Heart left ventricle (tissue), 16 donors: ENCODE results near the gene CYREN. TPM values are rescaled to one million over a fixed set of nuclear protein-coding genes. Genes with fewer than 3 reads are reported as not detected.
A peak's percentile ranks its signal among the peaks of the same experiment; 100 is the strongest.

Experiments
- ATAC-seq, 4 donors: fragments of 200-7000 bp; cut with Tn5 transposase; one replicate each; pipeline ENCODE4 v1.9.1; 2020 to 2022; ENCODE audit warnings: moderate library complexity in 4 of 4, mild to moderate bottlenecking in 3 of 4, moderate number of reproducible peaks in 1 of 4
- DNase-seq, 5 donors: peaks; one replicate each; pipeline ENCODE4 v3.0.0-alpha.2; 2020
- H3K27ac ChIP-seq, 12 donors: fragments of 200-600 bp; sonication (generic) in 4 of 12; one replicate each; pipeline versions ENCODE4 v1.5.0 to v1.8.0; 2016 to 2022; ENCODE audit warnings: mild to moderate bottlenecking in 2 of 12
- H3K27me3 ChIP-seq, 9 donors: fragments of 200-600 bp; sonication (generic) in 2 of 9; one replicate each; pipeline versions ENCODE4 v1.5.1 to v1.8.0; 2016 to 2022; ENCODE audit warnings: mild to moderate bottlenecking in 3 of 9
- H3K36me3 ChIP-seq, 9 donors: fragments of 200-600 bp; sonication (generic) in 2 of 9; one replicate each; pipeline versions ENCODE4 v1.5.0 to v1.8.0; 2018 to 2022; ENCODE audit warnings: mild to moderate bottlenecking in 2 of 9
- H3K4me1 ChIP-seq, 12 donors: fragments of 200-600 bp; sonication (generic) in 4 of 12; one replicate each; pipeline versions ENCODE4 v1.5.0 to v1.8.0; 2016 to 2022; ENCODE audit warnings: mild to moderate bottlenecking in 3 of 12
- H3K4me3 ChIP-seq, 12 donors: fragments of 200-600 bp; sonication (generic) in 4 of 12; one replicate each; pipeline versions ENCODE4 v1.5.0 to v1.8.0; 2017 to 2022; ENCODE audit warnings: mild to moderate bottlenecking in 9 of 12, moderate library complexity in 4 of 12
- H3K9me3 ChIP-seq, 12 donors: fragments of 200-600 bp; sonication (generic) in 4 of 12; one replicate each; pipeline versions ENCODE4 v1.5.0 to v1.8.0; 2016 to 2022; ENCODE audit warnings: mild to moderate bottlenecking in 1 of 12
- POLR2A ChIP-seq, 2 donors: fragments of 450-650 bp; IDR thresholded peaks; one replicate each; pipeline ENCODE4 v1.6.1; 2017; ENCODE audit warnings: antibody characterized with exemption in 2 of 2, mild to moderate bottlenecking in 2 of 2, moderate library complexity in 2 of 2
- WGBS, 4 donors: extraction: QIAGEN DNeasy Blood & Tissue Kit in 2 of 4; methylation state at CpG; one replicate each; pipeline versions ENCODE4 v1.1.5 to v1.1.7; 2013 to 2018; 5-methylcytosine and 5-hydroxymethylcytosine counted together
- intact Hi-C, 10 donors: fragments of 100-400 bp; cut with DNase I; formaldehyde crosslinking; loops; one replicate each; pipeline versions ENCODE4 v1.11.1 to v1.14.2; 2022
- polyA plus RNA-seq, 2 donors: library from polyadenylated mRNA; stranded (reverse); fragments of 200-250 nt; gene quantifications; one replicate each; pipeline ENCODE4 v1.2.3, GENCODE V29; 2013
- total RNA-seq, 9 donors: library from RNA; depleted of rRNA in 2 of 9; stranded (reverse); fragments of >200 nt in 2 of 9; fragmentation: NEBNext Ultra II Directional in 3 of 9; extraction: Animal tissue kit (Norgen Biotek cat#: 25700) in 3 of 9; gene quantifications; one replicate each; pipeline versions ENCODE4 v1.1.0 to v1.2.4, GENCODE V29; 2016 to 2023
- TF ChIP-seq, protein P1 (sequence below), 12 donors: fragments of 200-600 bp; sonication (generic) in 4 of 12; IDR thresholded peaks; one replicate each; pipeline versions ENCODE4 v1.5.0 to v1.8.0; 2018 to 2022; ENCODE audit warnings: antibody characterized with exemption in 12 of 12, mild to moderate bottlenecking in 5 of 12
- donor health status: ischemic (EF 13 %, LVEDD 7.1; RV severe dilation, severe dysfunction).
- donor health status: healthy with polysubstance abuse.
- donor health status: DM: no; HTN: yes; CAD: no.
- donor health status: DM: no; HTN: no; CAD: no.
- donor health status: ischemic (EF 25% LVEDD 6.9; RV normal size, moderate dysfunction).
- donor health status: ischemic (EF 25% LVEDD 5.7; RV mildly dilated, moderate dysfunction).
- donor health status: healthy.
- donor health status: DM: yes; HTN: yes; CAD: no.
- donor health status: ischemic (EF 35%, LVEDD 5.7; RV mildly dilated, moderate dysfunction).
- donor health status: nonischemic (EF 11% LVEDD 7.7; RV severe dilation, severe dysfunction).
- donor health status: DM: yes; HTN: yes; CAD: no.
- donor health status: PGD.
- donor health status: ischemic (EF 29% LVEDD 5.4; RV normal size, mild dysfunction).
- donor health status: nonischemic (EF 23%, LVEDD 6.1; RV moderate dilation, normal function).

CYREN gene
- total and polyA plus RNA-seq, 11 donors, result 18.4 to 35.8 (median 24.9) TPM

DNA sequence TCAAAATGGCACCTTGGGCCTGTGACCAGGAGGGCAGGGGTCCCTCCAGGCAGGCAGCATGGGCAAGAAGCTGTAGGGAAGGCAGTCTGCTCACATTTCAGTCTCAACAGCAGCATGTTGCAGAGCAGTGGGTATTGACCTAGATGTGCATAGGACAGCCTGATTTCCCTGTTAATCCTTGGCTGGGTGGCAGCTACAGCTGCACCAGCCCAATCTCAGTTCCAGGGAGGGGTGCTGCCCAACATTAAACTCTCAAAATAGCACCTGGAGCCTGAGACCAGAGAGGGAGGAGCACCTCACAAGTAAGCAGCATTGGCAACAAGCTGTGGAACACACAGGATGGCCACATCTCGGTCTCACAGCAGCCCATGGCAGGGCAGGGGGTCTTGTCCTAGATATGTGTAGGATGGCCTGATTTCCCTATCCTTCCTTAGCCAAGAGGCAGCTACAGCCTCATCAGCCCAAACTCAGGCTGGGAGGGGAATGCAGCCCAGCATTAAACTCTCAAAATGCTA lies 12.3 kb downstream of the CYREN start:
- H3K4me3 ChIP-seq, result no peak overlapping the region
- ATAC-seq (peak; percentile 41 to 68 (median 52)), DNase-seq (no peak)
- TF ChIP-seq POLR2A (IDR thresholded peaks at IDR 0.05), result no peak
- TF ChIP-seq, protein P1, sequence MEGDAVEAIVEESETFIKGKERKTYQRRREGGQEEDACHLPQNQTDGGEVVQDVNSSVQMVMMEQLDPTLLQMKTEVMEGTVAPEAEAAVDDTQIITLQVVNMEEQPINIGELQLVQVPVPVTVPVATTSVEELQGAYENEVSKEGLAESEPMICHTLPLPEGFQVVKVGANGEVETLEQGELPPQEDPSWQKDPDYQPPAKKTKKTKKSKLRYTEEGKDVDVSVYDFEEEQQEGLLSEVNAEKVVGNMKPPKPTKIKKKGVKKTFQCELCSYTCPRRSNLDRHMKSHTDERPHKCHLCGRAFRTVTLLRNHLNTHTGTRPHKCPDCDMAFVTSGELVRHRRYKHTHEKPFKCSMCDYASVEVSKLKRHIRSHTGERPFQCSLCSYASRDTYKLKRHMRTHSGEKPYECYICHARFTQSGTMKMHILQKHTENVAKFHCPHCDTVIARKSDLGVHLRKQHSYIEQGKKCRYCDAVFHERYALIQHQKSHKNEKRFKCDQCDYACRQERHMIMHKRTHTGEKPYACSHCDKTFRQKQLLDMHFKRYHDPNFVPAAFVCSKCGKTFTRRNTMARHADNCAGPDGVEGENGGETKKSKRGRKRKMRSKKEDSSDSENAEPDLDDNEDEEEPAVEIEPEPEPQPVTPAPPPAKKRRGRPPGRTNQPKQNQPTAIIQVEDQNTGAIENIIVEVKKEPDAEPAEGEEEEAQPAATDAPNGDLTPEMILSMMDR (IDR thresholded peaks at IDR 0.05), result no peak
- H3K4me1 ChIP-seq, result peaks cover 22 to 66% (median 52%) of the 10 kb centered on the region in 12 donors
- peaks cover 0 to 31% (median 0%) of the 10 kb centered on the region in 9 donors for H3K36me3 ChIP-seq
- 78 to 95% (median 89%) methylated on average over 1 of the region's 1 CpG; no CpG with 5 or more reads in 1 of the 4 donors for WGBS, 4 donors
- H3K9me3 ChIP-seq, result peaks cover 0 to 35% (median 16%) of the 10 kb centered on the region in 12 donors
- intact Hi-C loops, result no loop called here
- peak overlapping the region in 11 of 12 donors; percentile 58 to 90 (median 80) for H3K27ac ChIP-seq
- no peaks in the 10 kb centered on the region for H3K27me3 ChIP-seq

DNA sequence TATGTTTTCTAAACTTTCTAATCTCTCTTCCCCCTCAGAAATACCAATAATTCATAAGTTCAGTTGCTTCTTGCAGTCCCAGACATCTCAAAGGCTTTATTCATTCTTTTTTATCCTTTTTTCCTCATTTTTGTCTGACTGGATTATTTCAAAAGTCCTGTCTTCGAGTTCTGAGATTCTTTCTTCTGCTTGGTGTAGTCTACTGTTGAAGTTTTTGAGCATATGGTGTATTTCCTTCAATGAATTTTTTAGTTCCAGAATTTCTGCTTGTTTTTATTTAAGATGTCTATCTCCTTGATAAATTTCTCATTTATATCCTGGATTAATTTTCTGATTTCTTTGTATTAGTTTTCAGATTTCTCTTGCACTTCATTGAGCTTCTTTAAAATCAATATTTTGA lies 14.2 kb downstream of the CYREN start:
- Histone ChIP-seq H3K27ac (no peak overlapping the region), H3K27me3 (no peaks in the 10 kb centered on the region), H3K9me3 (peaks cover 0 to 35% (median 16%) of the 10 kb centered on the region in 12 donors), H3K4me3 (no peak overlapping the region), H3K36me3 (peaks cover 0 to 38% (median 5%) of the 10 kb centered on the region in 9 donors), H3K4me1 (peaks cover 16 to 66% (median 50%) of the 10 kb centered on the region in 12 donors)
- DNase-seq (no peak), ATAC-seq (no peak)
- intact Hi-C loops, result no loop called here
- TF ChIP-seq, protein P1 (IDR thresholded peaks at IDR 0.05), result no peak
- TF ChIP-seq POLR2A (IDR thresholded peaks at IDR 0.05), result no peak
- 93 to 98% (median 96%) methylated on average over 1 of the region's 1 CpG for WGBS, 4 donors

DNA sequence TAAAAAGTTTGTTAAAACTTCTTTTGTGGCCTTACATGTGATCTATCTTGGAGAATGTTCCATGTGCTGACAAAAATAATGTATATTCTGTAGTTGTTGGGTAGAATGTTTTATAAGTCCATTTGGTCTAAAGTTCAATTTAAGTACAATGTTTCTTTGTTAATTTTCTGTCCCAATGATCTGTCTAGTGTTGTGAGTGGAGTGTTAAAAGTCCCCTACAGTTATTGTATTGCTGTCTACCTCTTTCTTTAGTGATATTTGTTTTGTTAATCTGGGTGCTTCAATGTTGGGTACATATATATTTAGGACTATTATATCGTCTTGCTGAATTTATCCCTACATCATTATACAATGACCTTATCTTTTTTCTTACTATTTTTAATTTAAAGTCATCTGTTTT lies 15.8 kb downstream of the CYREN start:
- WGBS, 4 donors, result 69 to 86% (median 79%) methylated on average over 1 of the region's 1 CpG
- H3K27ac ChIP-seq, result no peak overlapping the region
- TF ChIP-seq, protein P1 (IDR thresholded peaks at IDR 0.05), result no peak
- no peak for TF ChIP-seq POLR2A (IDR thresholded peaks at IDR 0.05)
- peaks cover 0 to 35% (median 16%) of the 10 kb centered on the region in 12 donors for H3K9me3 ChIP-seq
- peaks cover 4 to 66% (median 45%) of the 10 kb centered on the region in 12 donors for H3K4me1 ChIP-seq
- ATAC-seq, result no peak
- intact Hi-C loops, result no loop called here
- DNase-seq, result no peak
- H3K4me3 ChIP-seq, result no peak overlapping the region
- no peaks in the 10 kb centered on the region for H3K27me3 ChIP-seq
- H3K36me3 ChIP-seq, result peaks cover 0 to 39% (median 5%) of the 10 kb centered on the region in 9 donors

DNA sequence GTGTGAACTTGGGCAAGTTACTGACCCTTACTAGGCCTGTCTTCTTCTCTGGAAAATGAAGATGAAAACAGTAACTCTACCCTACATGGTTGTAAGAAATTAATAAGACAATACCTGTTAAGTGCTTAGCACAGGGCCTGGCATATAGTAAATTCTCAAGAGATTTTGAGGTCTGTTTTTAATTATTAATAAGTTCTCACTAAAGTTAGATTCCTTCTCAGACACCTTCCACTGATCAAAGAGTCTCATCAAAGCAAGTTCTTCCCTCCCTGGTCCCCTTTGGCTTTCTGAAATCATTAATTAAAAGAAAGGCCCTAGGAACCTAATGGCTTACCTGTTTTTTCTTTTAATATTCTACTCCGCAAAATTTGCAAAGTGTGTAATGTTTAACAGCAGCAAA lies 18.1 kb downstream of the CYREN start:
- Histone ChIP-seq H3K27ac (peak overlapping the region in 3 of 12 donors; percentile 92 to 99 (median 97)), H3K36me3 (peaks cover 0 to 35% (median 5%) of the 10 kb centered on the region in 9 donors), H3K9me3 (peaks cover 0 to 35% (median 16%) of the 10 kb centered on the region in 12 donors), H3K4me3 (no peak overlapping the region), H3K27me3 (no peaks in the 10 kb centered on the region), H3K4me1 (peaks cover 0 to 57% (median 27%) of the 10 kb centered on the region in 12 donors)
- no peak for TF ChIP-seq POLR2A (IDR thresholded peaks at IDR 0.05)
- TF ChIP-seq, protein P1 (IDR thresholded peaks at IDR 0.05), result no peak
- 62 to 100% (median 98%) methylated on average over 1 of the region's 1 CpG for WGBS, 4 donors
- intact Hi-C loops, result no loop called here
- no peak for ATAC-seq
- no peak for DNase-seq
